Fibroblast of lung (primary cell): ENCODE measurements around the gene GUCA2B. TPM values are rescaled to one million over a fixed set of nuclear protein-coding genes. Genes with fewer than 3 reads are reported as not detected.

Experiments
- DNase-seq, 2 donors: peaks; one replicate each; pipeline versions ENCODE4 v3.0.0 to v3.0.0-alpha.2; 2010; ENCODE audit warnings: low read depth in 2 of 2
- H2AFZ ChIP-seq: 2 replicates; pipeline ENCODE4 v1.5.1; 2012; ENCODE audit warnings: low read length, control low read depth, inconsistent platforms
- H3K27ac ChIP-seq: 2 replicates; pipeline ENCODE4 v1.5.1; 2011; ENCODE audit warnings: low read length, control low read depth; ENCODE audit not compliant: insufficient read depth
- H3K27me3 ChIP-seq: 2 replicates; pipeline ENCODE4 v1.5.1; 2011; ENCODE audit warnings: mild to moderate bottlenecking, low read length; ENCODE audit not compliant: control insufficient read depth, insufficient read depth
- H3K36me3 ChIP-seq: 2 replicates; pipeline ENCODE4 v1.5.1; 2011; ENCODE audit warnings: low read length; ENCODE audit not compliant: control insufficient read depth, insufficient read depth
- H3K4me1 ChIP-seq: 2 replicates; pipeline ENCODE4 v1.5.1; 2011; ENCODE audit warnings: low read length; ENCODE audit not compliant: control insufficient read depth, insufficient read depth; ENCODE audit errors: extremely low read depth
- H3K4me2 ChIP-seq: 2 replicates; pipeline ENCODE4 v1.5.1; 2011; ENCODE audit warnings: low read length, control low read depth; ENCODE audit not compliant: insufficient read depth; ENCODE audit errors: extremely low read depth
- H3K4me3 ChIP-seq, 4 experiments: fragments of 200-600 bp in 1 of 4; sonication (generic) in 1 of 4; replicated peaks in 1 of 4; 2 replicates each; pipeline ENCODE4 v1.5.1; 2011 to 2016; ENCODE audit warnings: low read length in 4 of 4, low read depth in 3 of 4, mild to moderate bottlenecking in 3 of 4, control low read depth in 2 of 4, inconsistent platforms in 1 of 4, mixed read lengths in 1 of 4; ENCODE audit not compliant: insufficient read depth in 1 of 4; ENCODE audit errors: control extremely low read depth in 1 of 4
- H3K79me2 ChIP-seq: 2 replicates; pipeline ENCODE4 v1.5.1; 2012; ENCODE audit warnings: mild to moderate bottlenecking, low read length, inconsistent platforms; ENCODE audit not compliant: control insufficient read depth, insufficient read depth
- H3K9ac ChIP-seq: 2 replicates; pipeline ENCODE4 v1.5.1; 2011; ENCODE audit warnings: mild to moderate bottlenecking, low read length, control low read depth; ENCODE audit not compliant: insufficient read depth
- H3K9me3 ChIP-seq: 2 replicates; pipeline ENCODE4 v1.5.1; 2012; ENCODE audit warnings: low read depth, low read length; ENCODE audit not compliant: control insufficient read depth, insufficient read depth
- H4K20me1 ChIP-seq: 2 replicates; pipeline ENCODE4 v1.5.1; 2011; ENCODE audit warnings: low read length; ENCODE audit not compliant: control insufficient read depth, insufficient read depth; ENCODE audit errors: extremely low read depth
- CTCF ChIP-seq, 2 donors: IDR thresholded peaks in 1 of 2; conservative IDR thresholded peaks in 1 of 2; 1 replicate in 1 of 2; 2 replicates in 1 of 2; pipeline ENCODE4 v1.5.1; 2011 to 2012; ENCODE audit warnings: low read length in 2 of 2, control low read depth in 1 of 2, inconsistent platforms in 1 of 2, low read depth in 1 of 2, mild to moderate bottlenecking in 1 of 2
- EZH2 ChIP-seq: IDR thresholded peaks from 2 replicates; pipeline ENCODE4 v1.5.1; 2012; ENCODE audit warnings: low read length, control low read depth, mild to moderate bottlenecking; ENCODE audit errors: missing control alignments
- polyA plus RNA-seq, 2 donors: library from polyadenylated mRNA; depleted of rRNA in 1 of 2; stranded (reverse) in 1 of 2; unstranded in 1 of 2; fragments of >200 nt; gene quantifications; 2 replicates each; pipeline ENCODE4 v1.2.1, GENCODE V29; 2011 to 2012; ENCODE audit warnings: missing spikeins in 1 of 2
- total RNA-seq: library from RNA; depleted of rRNA; stranded (reverse); fragments of >200 nt; gene quantifications from 2 replicates; pipeline ENCODE4 v1.2.1, GENCODE V29; 2014

Gene GUCA2B
- total and polyA plus RNA-seq, 2 donors (not counting 1 experiment from before 2014, with no cell fraction given), result not detected

DNA sequence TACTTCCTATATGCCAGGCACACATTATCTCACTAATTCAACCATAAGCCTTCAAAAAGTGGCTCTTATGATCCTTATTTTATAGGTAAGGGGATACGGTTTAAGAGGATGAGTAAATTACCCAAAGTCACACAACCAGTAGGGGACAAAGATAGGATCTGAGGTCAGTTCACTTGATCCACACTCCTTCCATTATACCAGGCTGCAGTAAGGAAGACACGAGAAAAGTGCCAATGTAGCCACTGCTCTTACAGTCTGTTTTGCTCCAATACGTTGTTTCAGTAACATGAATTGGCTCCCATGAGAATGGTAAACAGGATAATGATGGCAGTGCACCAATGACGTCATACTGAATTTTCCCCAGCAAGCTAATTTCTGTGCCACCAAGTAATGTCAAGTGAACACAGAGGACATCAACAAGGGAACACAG is 26.7 kb downstream of the GUCA2B start:
- H3K27ac ChIP-seq, result no peak overlapping the region
- H3K9me3 ChIP-seq, result no peaks in the 10 kb centered on the region
- H3K4me2 ChIP-seq, result no peak overlapping the region
- H3K4me1 ChIP-seq, result peaks cover 5% of the 10 kb centered on the region
- peak in 1 of 2 donors; percentile 30 for DNase-seq
- H3K9ac ChIP-seq, result no peak overlapping the region
- TF ChIP-seq EZH2 (no peak), CTCF (conservative IDR thresholded peaks at IDR 0.05 in 1 of 2, IDR thresholded peaks at IDR 0.05 in 1 of 2; ENCODE audit: low read depth in 1 of 2, low read length in 2 of 2) (no peak)
- H3K4me3 ChIP-seq, result no peak overlapping the region
- H2AFZ ChIP-seq, result no peak overlapping the region
- no peaks in the 10 kb centered on the region for H3K79me2 ChIP-seq
- no peaks in the 10 kb centered on the region for H3K27me3 ChIP-seq
- no peaks in the 10 kb centered on the region for H3K36me3 ChIP-seq
- peaks cover 2% of the 10 kb centered on the region for H4K20me1 ChIP-seq

GRCh38 chr1:42181687-42182086 is 28.5 kb downstream of the GUCA2B start:
- peaks cover 5% of the 10 kb centered on the region for H3K4me1 ChIP-seq
- no peak overlapping the region for H3K4me3 ChIP-seq
- no peak for TF ChIP-seq CTCF (conservative IDR thresholded peaks at IDR 0.05 in 1 of 2, IDR thresholded peaks at IDR 0.05 in 1 of 2; ENCODE audit: low read depth in 1 of 2, low read length in 2 of 2)
- TF ChIP-seq EZH2, result no peak

DNA sequence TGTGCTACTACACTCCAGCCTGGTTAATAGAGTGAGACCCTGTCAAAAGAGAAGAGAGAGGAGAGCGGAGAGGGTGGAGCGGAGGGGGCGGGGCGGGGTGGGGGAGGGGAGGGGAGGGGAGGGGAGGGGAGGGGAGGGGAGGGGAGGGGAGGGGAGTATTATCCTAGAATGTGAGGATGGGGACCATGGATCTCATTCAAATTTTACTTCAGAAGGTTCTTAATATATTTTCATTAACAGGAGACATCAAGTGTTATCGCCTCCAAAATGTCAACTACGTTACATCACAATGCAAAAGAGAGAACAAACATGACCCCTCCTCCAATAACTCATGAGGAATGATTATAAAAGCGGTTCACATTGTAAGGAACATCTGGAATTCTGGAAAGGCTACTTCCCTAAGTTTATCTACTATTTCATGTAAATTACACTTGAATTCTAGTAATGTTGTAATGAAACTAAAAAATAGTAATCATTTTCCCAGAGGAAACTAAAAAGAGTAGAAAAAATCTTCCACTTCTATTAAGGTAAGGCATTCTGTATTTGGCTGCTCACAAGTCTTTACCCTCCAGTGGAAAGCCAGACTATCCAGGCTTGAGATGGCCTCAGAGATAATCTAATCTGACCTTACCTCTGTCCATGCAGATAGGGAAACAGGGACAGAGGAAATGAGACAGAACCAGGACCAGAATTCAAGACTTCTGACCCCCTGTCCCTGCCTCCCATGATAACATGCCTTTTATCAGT is 30.2 kb downstream of the GUCA2B start:
- no peaks in the 10 kb centered on the region for H3K27me3 ChIP-seq
- no peak overlapping the region for H3K27ac ChIP-seq
- no peak for DNase-seq
- H3K9ac ChIP-seq, result no peak overlapping the region
- H3K4me3 ChIP-seq, result no peak overlapping the region
- H3K79me2 ChIP-seq, result no peaks in the 10 kb centered on the region
- H3K36me3 ChIP-seq, result no peaks in the 10 kb centered on the region
- H3K4me1 ChIP-seq, result peaks cover 2% of the 10 kb centered on the region
- H3K4me2 ChIP-seq, result no peak overlapping the region
- no peak overlapping the region for H2AFZ ChIP-seq
- no peaks in the 10 kb centered on the region for H3K9me3 ChIP-seq
- H4K20me1 ChIP-seq, result no peaks in the 10 kb centered on the region
- no peak for TF ChIP-seq CTCF (conservative IDR thresholded peaks at IDR 0.05 in 1 of 2, IDR thresholded peaks at IDR 0.05 in 1 of 2; ENCODE audit: low read depth in 1 of 2, low read length in 2 of 2)
- TF ChIP-seq EZH2, result no peak

More at GRCh38 chr1:42181687-42182086, 28.5 kb downstream of the GUCA2B start:
- Histone ChIP-seq H4K20me1 (peaks cover 2% of the 10 kb centered on the region), H3K79me2 (no peaks in the 10 kb centered on the region), H3K9ac (no peak overlapping the region), H3K9me3 (no peaks in the 10 kb centered on the region), H3K27ac (no peak overlapping the region), H3K36me3 (no peaks in the 10 kb centered on the region), H3K27me3 (no peaks in the 10 kb centered on the region), H2AFZ (no peak overlapping the region), H3K4me2 (no peak overlapping the region)
- no peak for DNase-seq
